ENCODE data around the gene FBP2.
A peak's percentile ranks its signal among the peaks of the same experiment; 100 is the strongest.

Gene FBP2

DNA sequence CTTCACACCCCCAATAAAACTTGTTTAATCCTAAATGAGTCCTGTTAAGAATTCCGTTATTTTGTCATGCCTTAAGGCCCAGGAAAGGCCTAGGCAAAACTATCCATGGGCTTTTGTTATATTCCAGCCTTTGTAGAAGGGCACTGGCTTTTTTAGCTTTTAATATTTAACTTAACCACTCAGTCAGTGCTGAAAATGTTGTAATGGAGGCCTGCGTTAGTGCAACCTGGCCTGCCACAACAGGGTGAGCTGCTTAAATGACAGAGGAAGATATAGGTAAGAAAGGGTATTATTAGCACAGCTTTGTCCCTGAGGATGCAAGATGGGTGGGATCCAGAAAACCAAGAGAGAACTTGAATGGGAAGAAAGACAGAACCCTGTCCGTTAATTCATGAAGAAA is 78.9 kb downstream of the FBP2 start:
- Mint-ChIP-seq H3K9me3 (no peaks in the 10 kb centered on the region), H3K36me3 (no peaks in the 10 kb centered on the region), H3K4me1 (no peaks in the 10 kb centered on the region), H3K4me3 (no peak overlapping the region), H3K27ac (no peak overlapping the region)
- no peak for ATAC-seq
- no peak for DNase-seq (ENCODE audit: low spot score in 2 of 2)

DNA sequence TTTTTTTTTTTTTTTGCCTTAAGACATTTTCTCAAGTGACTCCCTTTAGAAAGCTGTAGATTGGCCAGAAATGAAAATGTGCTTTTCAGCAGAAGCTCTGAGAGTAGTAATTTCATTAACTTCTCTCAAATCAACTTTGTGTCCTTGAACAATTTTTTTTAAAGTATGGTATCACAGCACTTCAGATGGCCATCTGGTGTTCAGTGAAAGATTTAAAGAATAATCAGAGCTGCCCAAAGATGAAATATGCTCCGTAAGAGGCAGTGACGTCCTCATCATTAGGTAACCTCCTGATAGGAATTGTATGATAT is 81.7 kb downstream of the FBP2 start:
- Mint-ChIP-seq H3K4me1 (no peaks in the 10 kb centered on the region), H3K9me3 (no peaks in the 10 kb centered on the region), H3K27ac (no peak overlapping the region), H3K36me3 (no peaks in the 10 kb centered on the region), H3K4me3 (no peak overlapping the region)
- ATAC-seq (no peak), DNase-seq (ENCODE audit: low spot score in 2 of 2) (no peak)

DNA sequence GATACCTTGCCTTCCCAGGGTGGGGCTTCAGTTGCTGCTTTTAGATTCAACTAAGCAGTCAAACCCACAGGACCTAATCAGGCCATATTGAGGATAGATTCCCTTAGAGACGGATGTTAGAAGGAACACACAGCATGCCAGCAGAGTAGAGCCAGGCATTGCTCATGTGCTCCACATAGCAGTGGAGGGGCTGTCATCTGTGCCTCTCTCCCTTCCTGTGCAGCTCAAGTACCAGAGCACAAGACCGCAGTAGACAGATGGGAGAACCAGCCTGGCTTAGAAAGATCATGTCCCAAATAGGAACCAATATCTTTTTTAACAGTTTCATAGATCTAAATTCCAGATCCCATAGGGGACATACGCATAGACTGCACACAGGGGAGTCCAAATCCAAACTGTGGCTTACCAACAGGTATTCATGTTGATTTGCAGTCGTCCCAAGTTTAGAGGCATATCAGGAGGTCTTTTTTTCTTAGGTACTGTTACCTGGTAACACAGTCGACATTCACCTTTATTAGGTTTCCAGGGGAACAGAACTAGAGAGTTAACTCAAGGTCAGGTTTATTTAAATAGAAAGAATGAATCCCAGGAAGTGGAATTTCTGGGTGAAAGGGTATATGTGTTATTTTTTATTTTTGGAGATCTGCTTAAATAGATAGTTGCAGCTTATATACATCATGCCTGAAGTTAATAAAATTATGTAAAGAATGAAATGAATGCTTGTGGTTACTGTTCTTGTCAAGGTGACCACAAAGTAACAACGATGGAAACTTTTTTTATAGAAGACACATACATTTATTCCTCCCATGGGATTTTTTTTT is 82.3 kb downstream of the FBP2 start:
- Mint-ChIP-seq H3K4me3 (no peak overlapping the region), H3K27ac (no peak overlapping the region), H3K4me1 (no peaks in the 10 kb centered on the region), H3K36me3 (no peaks in the 10 kb centered on the region), H3K9me3 (no peaks in the 10 kb centered on the region)
- ATAC-seq (peak; percentile 26), DNase-seq (ENCODE audit: low spot score in 2 of 2) (no peak)

Measured in stimulated activated effector memory CD8-positive, alpha-beta T cell treated with anti-CD3 and anti-CD28 coated beads, Interleukin-12 subunit alpha, Interleukin-12 subunit beta, amount 100 ng/mL, for 72 hours (primary cell).